AG04450 (cell line): ENCODE data around the gene CCDC74B. TPM values are rescaled to one million over a fixed set of nuclear protein-coding genes. Genes with fewer than 3 reads are reported as not detected.
"Not testable (repeated sequence)": the region's sequence is repeated elsewhere in the genome, so short reads cannot be mapped to it uniquely, and the experiment has no call there.

Source experiments
- CTCF ChIA-PET: fragments of 300-600, 350-600 bp; formaldehyde crosslinking; extraction: SDS; loops from one replicate; lab custom pipeline; 2022; ENCODE audit warnings: antibody characterized with exemption, inconsistent platforms; lab: Charles Lee
- POLR2A ChIA-PET: fragments of 350-600 bp; formaldehyde crosslinking; extraction: SDS; loops from one replicate; lab custom pipeline; 2021; ENCODE audit warnings: antibody characterized with exemption, inconsistent platforms; lab: Yijun Ruan, JAX
- DNase-seq: peaks from one replicate; pipeline ENCODE4 v3.0.0-alpha.2; 2011; ENCODE audit warnings: low read depth, low spot score
- H3K27ac ChIP-seq: one replicate; pipeline ENCODE4 v1.5.1; 2012; ENCODE audit warnings: low read depth, low read length, control low read depth
- H3K27me3 ChIP-seq: one replicate; pipeline ENCODE4 v1.6.0; 2012; ENCODE audit warnings: low read length; ENCODE audit not compliant: control insufficient read depth, insufficient read depth
- H3K4me3 ChIP-seq: 2 replicates; pipeline ENCODE4 v1.5.1; 2011; ENCODE audit warnings: mild to moderate bottlenecking, low read depth, low read length, control low read depth
- H3K9me3 ChIP-seq: 2 replicates; pipeline ENCODE4 v1.5.1; 2012; ENCODE audit warnings: low read length; ENCODE audit not compliant: control insufficient read depth, insufficient read depth
- CTCF ChIP-seq: IDR thresholded peaks from 2 replicates; pipeline ENCODE4 v1.5.1; 2011; ENCODE audit warnings: low read depth, low read length, control low read depth, inconsistent platforms
- polyA plus RNA-seq: library from polyadenylated mRNA; depleted of rRNA; stranded (reverse); fragments of >200 nt; gene quantifications from 2 replicates; pipeline ENCODE4 v1.2.3, GENCODE V29; 2011

Gene CCDC74B
- polyA plus RNA-seq, 1 experiment = 3.8 TPM

GRCh38 chr2:130165293-130166016, 20.5 kb upstream of the CCDC74B start:
- DNase-seq = no peak
- no peaks in the 10 kb centered on the region for H3K27me3 ChIP-seq
- H3K9me3 ChIP-seq = no peaks in the 10 kb centered on the region
- no peak overlapping the region for H3K27ac ChIP-seq
- ChIA-PET CTCF (no interaction called here), POLR2A (no interaction called here)
- no peak overlapping the region for H3K4me3 ChIP-seq
- TF ChIP-seq CTCF = no peak

GRCh38 chr2:130162968-130163367, 18.1 kb upstream of the CCDC74B start:
- DNase-seq = no peak
- no peak for TF ChIP-seq CTCF
- CTCF ChIA-PET = no interaction called here
- H3K9me3 ChIP-seq = no peaks in the 10 kb centered on the region
- no peak overlapping the region for H3K4me3 ChIP-seq
- H3K27ac ChIP-seq = no peak overlapping the region
- POLR2A ChIA-PET = no interaction called here
- H3K27me3 ChIP-seq = no peaks in the 10 kb centered on the region

DNA sequence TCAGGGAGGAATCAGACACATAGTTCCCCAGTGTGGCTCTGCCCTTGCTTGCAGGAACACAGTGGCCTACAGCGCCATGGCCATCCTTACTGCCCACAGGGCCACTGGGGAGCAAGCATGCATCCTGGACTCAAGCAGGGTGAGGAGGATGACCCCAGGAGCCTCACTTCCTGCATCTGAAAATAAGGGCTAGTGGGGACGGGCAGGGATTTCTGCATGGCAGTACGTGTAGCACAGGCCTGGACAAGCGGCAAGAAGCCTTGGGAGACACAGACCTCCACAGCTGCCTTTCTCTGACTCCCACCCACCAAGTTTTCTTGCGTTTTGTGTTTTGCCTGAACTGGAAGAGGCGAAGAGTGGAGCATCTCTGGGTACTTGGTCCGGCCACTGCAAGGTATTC, 17.6 kb upstream of the CCDC74B start:
- H3K27me3 ChIP-seq, H3K9me3 ChIP-seq, H3K4me3 ChIP-seq, CTCF ChIA-PET, DNase-seq, H3K27ac ChIP-seq, POLR2A ChIA-PET: not testable (repeated sequence)

DNA sequence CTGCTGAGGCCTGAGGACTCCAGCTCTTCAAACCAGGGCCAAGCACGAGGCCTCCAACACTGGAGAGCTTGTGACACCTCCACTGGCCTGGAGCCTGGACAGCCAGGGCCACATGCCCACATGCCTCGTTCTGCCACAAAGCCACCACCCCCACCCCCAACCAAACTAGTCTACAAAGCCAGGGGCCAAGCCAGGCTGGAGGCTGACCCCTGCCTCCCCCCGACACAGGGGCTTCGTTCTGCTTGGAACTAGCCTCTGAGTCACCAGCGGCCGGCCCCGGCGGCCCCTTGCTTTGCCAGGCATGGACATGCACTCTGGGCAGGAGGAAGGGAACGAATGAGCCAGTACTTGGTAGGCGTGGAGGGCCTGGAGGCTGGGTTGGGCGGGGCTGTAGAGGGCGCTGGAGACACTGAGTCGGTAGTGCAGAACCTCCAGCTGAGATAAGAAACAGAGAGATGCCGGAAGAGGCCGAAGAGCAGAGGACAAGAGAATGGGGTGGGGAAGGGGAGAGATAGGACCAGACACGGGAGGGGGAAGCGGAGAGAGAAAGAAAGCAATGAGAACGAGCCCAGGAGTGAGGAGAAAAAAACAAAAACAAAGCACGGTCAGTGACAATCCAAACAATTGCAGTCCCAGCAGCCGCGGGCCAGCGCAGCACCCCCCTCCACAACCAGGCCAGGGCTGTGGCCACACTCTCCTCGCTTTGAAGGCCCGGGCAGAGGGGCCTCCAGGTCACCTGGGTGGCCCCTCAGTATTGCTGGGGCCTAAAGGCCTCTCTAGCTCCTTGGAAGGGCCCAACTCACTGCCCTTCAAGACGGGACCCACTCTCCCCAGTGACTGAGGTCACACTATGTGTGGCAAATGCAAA, 16.2 kb upstream of the CCDC74B start:
- POLR2A ChIA-PET, DNase-seq, CTCF ChIA-PET, H3K27ac ChIP-seq, H3K27me3 ChIP-seq, H3K9me3 ChIP-seq, H3K4me3 ChIP-seq: not testable (repeated sequence)

DNA sequence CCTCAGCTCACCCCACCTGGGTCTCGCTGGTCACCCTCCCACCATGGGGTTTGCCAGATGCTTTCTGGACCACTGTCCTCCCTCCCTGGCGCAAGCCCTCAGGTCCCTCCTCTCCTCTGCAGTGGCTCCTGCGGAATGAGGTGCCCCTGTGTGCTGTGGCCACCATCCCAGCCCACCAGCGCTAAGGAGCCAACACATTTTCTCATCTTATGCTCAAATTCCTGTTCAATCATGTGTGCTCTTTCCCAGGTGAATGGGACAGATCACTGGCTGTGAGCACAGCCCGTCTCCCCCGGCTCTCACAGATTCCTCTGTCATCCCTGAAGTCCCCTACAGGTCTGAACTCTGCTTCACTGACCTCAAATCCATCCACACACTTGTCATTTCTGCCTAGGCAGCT, 15.2 kb upstream of the CCDC74B start:
- no peaks in the 10 kb centered on the region for H3K27me3 ChIP-seq
- TF ChIP-seq CTCF = no peak

DNA sequence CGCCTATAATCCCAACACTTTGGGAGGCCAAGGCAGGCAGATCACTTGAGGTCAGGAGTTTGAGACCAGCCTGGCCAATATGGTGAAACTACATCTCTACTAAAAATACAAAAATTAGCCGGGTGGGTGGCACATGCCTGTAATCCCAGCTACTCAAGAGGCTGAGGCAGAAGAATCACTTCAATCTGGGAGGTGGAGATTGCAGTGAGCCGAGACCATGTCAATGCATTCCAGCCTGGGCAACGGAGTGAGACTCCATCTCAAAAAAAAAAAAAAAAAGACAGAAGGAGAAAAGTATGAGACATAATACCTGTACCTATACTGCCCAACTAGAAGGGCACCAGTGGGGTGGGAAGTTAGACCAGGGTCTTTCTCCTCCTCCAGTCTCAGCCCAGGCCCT, 14.5 kb upstream of the CCDC74B start:
- ChIA-PET CTCF (interaction anchor here (0.6 kb wide), 1 partner anchor 102 kb away, joined by 3 read pairs; no protein-coding TSS in a partner anchor), POLR2A (interaction anchor here (0.6 kb wide), 1 partner anchor 579 kb away, joined by 3 read pairs; no protein-coding TSS in a partner anchor)
- not testable (repeated sequence) for DNase-seq, H3K27ac ChIP-seq, H3K27me3 ChIP-seq, H3K9me3 ChIP-seq, H3K4me3 ChIP-seq

More for the DNA sequence above, 15.2 kb upstream of the CCDC74B start:
- Histone ChIP-seq H3K9me3 (no peaks in the 10 kb centered on the region), H3K27ac (no peak overlapping the region), H3K4me3 (no peak overlapping the region)
- CTCF ChIA-PET = interaction anchor here (0.6 kb wide), 1 partner anchor 101 kb away, joined by 3 read pairs; no protein-coding TSS in a partner anchor
- POLR2A ChIA-PET = interaction anchor here (0.6 kb wide), 1 partner anchor 579 kb away, joined by 3 read pairs; no protein-coding TSS in a partner anchor
- no peak for DNase-seq
